HG03354 (cell line): Measurements from ENCODE around the gene MRPL33.

ENCODE experiments used
- ATAC-seq: cut with Tn5 transposase; IDR thresholded peaks from one replicate; pipeline ENCODE4 v1.9.1; 2021; ENCODE audit warnings: mild to moderate bottlenecking; ENCODE audit not compliant: unreplicated experiment, poor library complexity, severe bottlenecking

Gene MRPL33

GRCh38 chr2:27771548-27772335, at the start of gene MRPL33:
Gene MRPL33 (plus strand): TSS chr2:27771719. CDS start chr2:27771778, 59 bp downstream.
- ATAC-seq = peak; percentile 98

GRCh38 chr2:27721884-27722485, 49.5 kb upstream of the MRPL33 start:
- no peak for ATAC-seq

GRCh38 chr2:27723372-27724144, 48.0 kb upstream of the MRPL33 start:
- no peak for ATAC-seq

- no peak for ATAC-seq
Observed at GRCh38 chr2:27724191-27724590, 47.3 kb upstream of the MRPL33 start.

GRCh38 chr2:27724905-27725701, 46.4 kb upstream of the MRPL33 start:
- no peak for ATAC-seq

- ATAC-seq = no peak
Observed at GRCh38 chr2:27727257-27727656, 44.3 kb upstream of the MRPL33 start.

GRCh38 chr2:27728081-27728858, 43.2 kb upstream of the MRPL33 start:
- no peak for ATAC-seq

- no peak for ATAC-seq
Observed at GRCh38 chr2:27729198-27729597, 42.3 kb upstream of the MRPL33 start.

- ATAC-seq = no peak
Observed at GRCh38 chr2:27729614-27730013, 41.9 kb upstream of the MRPL33 start.

GRCh38 chr2:27730261-27730662, 41.3 kb upstream of the MRPL33 start:
- ATAC-seq = no peak

- no peak for ATAC-seq
Observed at GRCh38 chr2:27730980-27731691, 40.4 kb upstream of the MRPL33 start.

GRCh38 chr2:27734305-27734704, 37.2 kb upstream of the MRPL33 start:
- ATAC-seq = no peak

GRCh38 chr2:27735263-27735904, 36.1 kb upstream of the MRPL33 start:
- ATAC-seq = no peak

- no peak for ATAC-seq
Observed at GRCh38 chr2:27736031-27736889, 35.3 kb upstream of the MRPL33 start.

GRCh38 chr2:27736890-27737204, 34.7 kb upstream of the MRPL33 start:
- no peak for ATAC-seq

- no peak for ATAC-seq
Observed at GRCh38 chr2:27737676-27738348, 33.7 kb upstream of the MRPL33 start.
